GM23248 (cell line): Measurements from ENCODE around the gene SRP54.

Experiments
- EZH2 ChIP-seq: fragments of 200-600 bp; sonication (generic); IDR thresholded peaks from 2 replicates; pipeline ENCODE4 v1.6.1; 2018; ENCODE audit warnings: antibody characterized with exemption, mild to moderate bottlenecking; ENCODE audit not compliant: insufficient read depth, poor library complexity, severe bottlenecking
- EZH2phosphoT487 ChIP-seq: fragments of 200-600 bp; sonication (generic); IDR thresholded peaks from 2 replicates; pipeline ENCODE4 v1.6.1; 2018; ENCODE audit warnings: antibody characterized with exemption, moderate library complexity, mild to moderate bottlenecking, low read depth; ENCODE audit not compliant: insufficient read depth

DNA sequence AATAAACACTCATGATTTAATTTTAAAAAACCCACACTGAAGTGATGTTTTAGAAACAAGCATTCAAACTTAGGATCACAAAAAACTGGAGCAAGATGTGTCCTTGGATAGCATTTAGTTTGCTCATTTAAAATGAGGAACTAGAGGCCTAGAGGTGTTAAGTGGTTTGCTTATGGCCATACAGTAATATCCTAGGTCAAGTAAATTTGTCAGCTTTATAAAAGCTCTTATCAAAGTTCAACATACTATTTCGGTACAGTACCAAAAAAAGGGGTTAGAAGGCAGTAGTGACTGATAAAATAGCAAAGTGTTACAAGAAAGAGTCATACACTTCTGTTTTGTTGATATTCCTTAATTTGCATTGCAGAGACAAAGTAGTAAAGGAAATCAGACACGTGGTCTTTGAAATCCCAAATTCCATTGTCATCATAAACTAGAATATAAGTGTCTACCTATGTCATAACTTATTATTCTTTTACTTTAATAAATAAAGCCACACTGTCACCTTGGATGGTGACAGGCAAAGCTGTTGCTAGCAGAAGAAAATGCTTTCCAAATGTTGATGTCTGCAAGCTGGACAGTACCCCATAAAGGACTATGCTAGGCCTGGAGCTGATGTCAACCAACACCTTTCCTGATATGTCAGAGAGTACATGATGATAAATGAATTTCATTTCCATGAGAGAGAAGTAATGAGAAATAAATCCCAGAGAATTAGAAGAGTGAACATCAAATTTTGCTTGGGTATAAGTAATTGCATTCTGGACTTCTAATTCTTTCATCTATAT is 17.6 kb upstream of the SRP54 start:
- no peak for TF ChIP-seq EZH2
- TF ChIP-seq EZH2phosphoT487, result no peak
